LHCN-M2 (cell line): Measurements from ENCODE around the gene AKR1E2. TPM values are rescaled to one million over a fixed set of nuclear protein-coding genes. Genes with fewer than 3 reads are reported as not detected.

Source experiments
- total RNA-seq: library from RNA; depleted of rRNA; stranded (reverse); fragments of >200 nt; gene quantifications from 2 replicates; pipeline ENCODE4 v1.2.3, GENCODE V29; 2014; rRNA removed

Gene AKR1E2
- total RNA-seq, 1 experiment from 2014 or later, result not detected

Other genes starting within 250 kb of the AKR1E2 start
- gene AKR1C1, start 137.2 kb downstream of the AKR1E2 start, total RNA-seq, result 42.6 and 56.1 TPM in 2 replicates
- 10.0 and 10.3 TPM in 2 replicates for gene AKR1C2, start 177.7 kb downstream of the AKR1E2 start, total RNA-seq